ENCODE results near the gene KIAA0408. TPM values are rescaled to one million over a fixed set of nuclear protein-coding genes. Genes with fewer than 3 reads are reported as not detected.
"Not testable (repeated sequence)": the region's sequence is repeated elsewhere in the genome, so short reads cannot be mapped to it uniquely, and the experiment has no call there.

Gene KIAA0408
- polyA plus RNA-seq, 1 donor = 11.2 TPM

DNA sequence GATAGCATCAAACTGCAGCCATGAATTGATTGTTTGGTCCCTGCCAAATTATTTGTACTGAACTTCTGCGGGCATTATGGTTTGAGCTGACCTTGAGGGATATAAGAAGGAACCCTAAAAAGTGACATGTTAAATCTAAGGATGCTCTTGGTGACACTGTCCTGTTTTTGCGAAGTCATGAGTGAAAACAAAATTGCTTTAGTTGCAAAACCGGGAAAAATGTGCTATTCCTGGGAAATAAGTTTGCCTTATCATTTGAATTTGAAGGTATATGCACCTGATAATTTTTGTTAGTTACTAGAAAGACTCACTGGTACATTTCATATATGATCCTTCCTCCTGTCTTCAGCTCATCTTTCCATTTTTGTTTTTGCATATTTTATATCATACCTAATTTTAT lies 7.8 kb downstream of the KIAA0408 start:
- no CpG with 5 or more reads among the region's 3 CpGs for WGBS (ENCODE audit: insufficient coverage, low lambda C conversion rate)

GRCh38 chr6:127447780-127448179 lies 11.4 kb downstream of the KIAA0408 start:
- no peaks in the 10 kb centered on the region for H3K9me3 ChIP-seq (ENCODE audit: control insufficient read depth, low read depth, low read length)
- DNase-seq = no peak
- no peaks in the 10 kb centered on the region for H3K27me3 ChIP-seq (ENCODE audit: control insufficient read depth, insufficient read depth, low read length)
- H3K4me3 ChIP-seq (ENCODE audit: low read length) = no peak overlapping the region
- no peaks in the 10 kb centered on the region for H3K36me3 ChIP-seq (ENCODE audit: control insufficient read depth, insufficient read depth, low read length)
- no peaks in the 10 kb centered on the region for H3K4me1 ChIP-seq (ENCODE audit: control insufficient read depth, insufficient read depth, low read length)
- H3K27ac ChIP-seq (ENCODE audit: low read length) = no peak overlapping the region

More for the DNA sequence above, 7.8 kb downstream of the KIAA0408 start:
- no peak overlapping the region for H3K4me3 ChIP-seq (ENCODE audit: low read length)
- H3K27me3 ChIP-seq (ENCODE audit: control insufficient read depth, insufficient read depth, low read length) = no peaks in the 10 kb centered on the region
- no peaks in the 10 kb centered on the region for H3K9me3 ChIP-seq (ENCODE audit: control insufficient read depth, low read depth, low read length)
- no peak overlapping the region for H3K27ac ChIP-seq (ENCODE audit: low read length)
- no peaks in the 10 kb centered on the region for H3K4me1 ChIP-seq (ENCODE audit: control insufficient read depth, insufficient read depth, low read length)
- H3K36me3 ChIP-seq (ENCODE audit: control insufficient read depth, insufficient read depth, low read length) = no peaks in the 10 kb centered on the region
- no peak for DNase-seq

- Histone ChIP-seq H3K4me1 (ENCODE audit: control insufficient read depth, insufficient read depth, low read length) (no peaks in the 10 kb centered on the region), H3K27me3 (ENCODE audit: control insufficient read depth, insufficient read depth, low read length) (no peaks in the 10 kb centered on the region), H3K4me3 (ENCODE audit: low read length) (no peak overlapping the region), H3K9me3 (ENCODE audit: control insufficient read depth, low read depth, low read length) (no peaks in the 10 kb centered on the region), H3K27ac (ENCODE audit: low read length) (no peak overlapping the region), H3K36me3 (ENCODE audit: control insufficient read depth, insufficient read depth, low read length) (no peaks in the 10 kb centered on the region)
- DNase-seq = no peak
- 88% methylated on average over 1 of the region's 7 CpGs for WGBS (ENCODE audit: insufficient coverage, low lambda C conversion rate)
These were observed 12.8 kb downstream of the KIAA0408 start for GRCh38 chr6:127446356-127446755.

DNA sequence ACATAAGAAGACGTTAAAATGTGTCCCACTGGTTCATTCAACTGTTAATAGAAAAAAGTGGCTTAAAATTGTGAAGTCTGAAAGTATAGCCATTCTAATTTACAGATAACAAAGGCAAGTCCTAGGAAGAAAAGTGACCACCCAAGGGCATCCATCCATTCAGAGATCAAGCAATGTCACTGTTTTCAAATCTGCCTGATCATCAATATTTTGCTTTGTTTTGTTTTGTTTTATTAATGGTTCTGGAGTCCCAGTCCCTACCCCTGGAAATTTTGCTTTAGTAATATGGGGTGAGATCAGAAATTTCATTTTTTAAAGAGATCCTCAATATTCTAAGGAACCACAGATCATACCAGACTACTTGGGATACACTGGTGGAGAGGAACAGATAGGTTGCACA lies 17.3 kb downstream of the KIAA0408 start:
- no peaks in the 10 kb centered on the region for H3K4me1 ChIP-seq (ENCODE audit: control insufficient read depth, insufficient read depth, low read length)
- no peak overlapping the region for H3K4me3 ChIP-seq (ENCODE audit: low read length)
- H3K36me3 ChIP-seq (ENCODE audit: control insufficient read depth, insufficient read depth, low read length) = no peaks in the 10 kb centered on the region
- no peaks in the 10 kb centered on the region for H3K27me3 ChIP-seq (ENCODE audit: control insufficient read depth, insufficient read depth, low read length)
- no peak for DNase-seq
- WGBS (ENCODE audit: insufficient coverage, low lambda C conversion rate) = no CpG with 5 or more reads among the region's 1 CpG
- no peaks in the 10 kb centered on the region for H3K9me3 ChIP-seq (ENCODE audit: control insufficient read depth, low read depth, low read length)
- no peak overlapping the region for H3K27ac ChIP-seq (ENCODE audit: low read length)

- WGBS (ENCODE audit: insufficient coverage, low lambda C conversion rate) = no CpG with 5 or more reads among the region's 2 CpGs
- no peaks in the 10 kb centered on the region for H3K27me3 ChIP-seq (ENCODE audit: control insufficient read depth, insufficient read depth, low read length)
- H3K36me3 ChIP-seq (ENCODE audit: control insufficient read depth, insufficient read depth, low read length) = no peaks in the 10 kb centered on the region
- no peaks in the 10 kb centered on the region for H3K9me3 ChIP-seq (ENCODE audit: control insufficient read depth, low read depth, low read length)
- H3K4me1 ChIP-seq (ENCODE audit: control insufficient read depth, insufficient read depth, low read length) = no peaks in the 10 kb centered on the region
- DNase-seq = no peak
- no peak overlapping the region for H3K4me3 ChIP-seq (ENCODE audit: low read length)
- no peak overlapping the region for H3K27ac ChIP-seq (ENCODE audit: low read length)
These were observed 19.5 kb downstream of the KIAA0408 start for GRCh38 chr6:127439718-127440117.

DNA sequence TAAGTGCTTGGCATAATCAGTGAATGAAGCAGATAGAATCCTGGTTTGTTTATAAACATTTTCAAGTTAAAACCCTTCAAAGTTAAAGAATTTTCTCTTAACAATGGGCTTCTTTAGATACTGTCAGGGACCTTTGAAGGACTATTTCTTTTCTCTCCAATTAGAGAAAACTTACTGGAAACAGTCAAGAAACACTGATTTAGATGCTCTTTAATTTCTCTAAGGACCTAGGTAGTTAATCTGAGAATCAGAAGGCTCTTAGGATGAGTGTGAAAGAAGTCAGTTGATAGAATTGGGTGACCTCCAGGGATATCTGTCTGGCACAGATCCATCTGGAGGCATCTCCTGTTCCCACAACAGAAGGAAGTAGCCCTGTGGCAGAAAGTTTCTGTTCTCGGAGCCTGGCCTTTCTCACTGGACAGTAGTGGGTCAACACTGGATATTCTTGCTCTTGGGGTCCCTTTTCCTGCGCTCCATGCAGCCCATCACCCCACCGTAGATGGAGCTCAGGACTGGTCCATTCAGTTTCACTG lies 22.5 kb downstream of the KIAA0408 start:
- H3K4me1 ChIP-seq (ENCODE audit: control insufficient read depth, insufficient read depth, low read length) = no peaks in the 10 kb centered on the region
- DNase-seq = no peak
- H3K9me3 ChIP-seq (ENCODE audit: control insufficient read depth, low read depth, low read length) = no peaks in the 10 kb centered on the region
- no peak overlapping the region for H3K27ac ChIP-seq (ENCODE audit: low read length)
- H3K27me3 ChIP-seq (ENCODE audit: control insufficient read depth, insufficient read depth, low read length) = no peaks in the 10 kb centered on the region
- no CpG with 5 or more reads among the region's 3 CpGs for WGBS (ENCODE audit: insufficient coverage, low lambda C conversion rate)
- H3K4me3 ChIP-seq (ENCODE audit: low read length) = no peak overlapping the region
- no peaks in the 10 kb centered on the region for H3K36me3 ChIP-seq (ENCODE audit: control insufficient read depth, insufficient read depth, low read length)

- Histone ChIP-seq H3K36me3 (ENCODE audit: control insufficient read depth, insufficient read depth, low read length) (no peaks in the 10 kb centered on the region), H3K4me3 (ENCODE audit: low read length) (no peak overlapping the region), H3K27me3 (ENCODE audit: control insufficient read depth, insufficient read depth, low read length) (no peaks in the 10 kb centered on the region), H3K27ac (ENCODE audit: low read length) (no peak overlapping the region), H3K4me1 (ENCODE audit: control insufficient read depth, insufficient read depth, low read length) (no peaks in the 10 kb centered on the region), H3K9me3 (ENCODE audit: control insufficient read depth, low read depth, low read length) (no peaks in the 10 kb centered on the region)
- no peak for DNase-seq
- WGBS (ENCODE audit: insufficient coverage, low lambda C conversion rate) = 78% methylated on average over 2 of the region's 7 CpGs
These were observed 23.5 kb downstream of the KIAA0408 start for GRCh38 chr6:127435626-127436220.

- Histone ChIP-seq H3K27me3 (ENCODE audit: control insufficient read depth, insufficient read depth, low read length) (no peaks in the 10 kb centered on the region), H3K27ac (ENCODE audit: low read length) (no peak overlapping the region), H3K9me3 (ENCODE audit: control insufficient read depth, low read depth, low read length) (no peaks in the 10 kb centered on the region), H3K4me1 (ENCODE audit: control insufficient read depth, insufficient read depth, low read length) (no peaks in the 10 kb centered on the region), H3K4me3 (ENCODE audit: low read length) (no peak overlapping the region), H3K36me3 (ENCODE audit: control insufficient read depth, insufficient read depth, low read length) (no peaks in the 10 kb centered on the region)
- DNase-seq = no peak
These were observed 24.5 kb downstream of the KIAA0408 start for GRCh38 chr6:127434651-127435050.

- not testable (repeated sequence) for H3K36me3 ChIP-seq (ENCODE audit: control insufficient read depth, insufficient read depth, low read length)
These were observed 30.6 kb downstream of the KIAA0408 start for GRCh38 chr6:127428562-127428961.

GRCh38 chr6:127423921-127424320 lies 35.3 kb downstream of the KIAA0408 start:
- no peak for DNase-seq
- Histone ChIP-seq H3K27me3 (ENCODE audit: control insufficient read depth, insufficient read depth, low read length) (no peaks in the 10 kb centered on the region), H3K9me3 (ENCODE audit: control insufficient read depth, low read depth, low read length) (no peaks in the 10 kb centered on the region), H3K4me3 (ENCODE audit: low read length) (no peak overlapping the region), H3K4me1 (ENCODE audit: control insufficient read depth, insufficient read depth, low read length) (no peaks in the 10 kb centered on the region), H3K36me3 (ENCODE audit: control insufficient read depth, insufficient read depth, low read length) (no peaks in the 10 kb centered on the region), H3K27ac (ENCODE audit: low read length) (no peak overlapping the region)
- no CpG with 5 or more reads among the region's 2 CpGs for WGBS (ENCODE audit: insufficient coverage, low lambda C conversion rate)

More at GRCh38 chr6:127428562-127428961, 30.6 kb downstream of the KIAA0408 start:
- WGBS (ENCODE audit: insufficient coverage, low lambda C conversion rate) = no CpG with 5 or more reads among the region's 9 CpGs
- not testable (repeated sequence) for H3K4me3 ChIP-seq (ENCODE audit: low read length); H3K4me1 ChIP-seq (ENCODE audit: control insufficient read depth, insufficient read depth, low read length); H3K9me3 ChIP-seq (ENCODE audit: control insufficient read depth, low read depth, low read length); DNase-seq; H3K27ac ChIP-seq (ENCODE audit: low read length); H3K27me3 ChIP-seq (ENCODE audit: control insufficient read depth, insufficient read depth, low read length)

DNA sequence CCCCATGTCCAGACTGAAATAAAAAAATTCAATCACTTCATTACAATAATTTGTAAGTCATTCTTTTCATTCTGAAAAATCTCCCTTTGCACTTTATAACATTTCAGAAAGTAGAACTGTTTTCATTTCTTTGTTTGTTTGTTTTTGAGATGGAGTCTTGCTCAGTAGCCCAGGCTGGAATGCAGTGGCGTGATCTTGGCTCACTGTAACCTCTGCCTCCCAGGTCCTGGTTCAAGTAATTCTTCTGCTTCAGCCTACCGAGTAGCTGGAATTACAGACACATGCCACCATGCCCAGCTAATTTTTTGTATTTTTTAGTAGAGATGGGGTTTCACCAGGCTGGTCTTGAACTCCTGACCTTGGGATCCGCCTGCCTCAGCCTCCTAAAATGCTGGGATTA lies 38.0 kb downstream of the KIAA0408 start:
- no CpG with 5 or more reads among the region's 3 CpGs for WGBS (ENCODE audit: insufficient coverage, low lambda C conversion rate)
- not testable (repeated sequence) for H3K27ac ChIP-seq (ENCODE audit: low read length); H3K4me3 ChIP-seq (ENCODE audit: low read length); H3K36me3 ChIP-seq (ENCODE audit: control insufficient read depth, insufficient read depth, low read length); H3K9me3 ChIP-seq (ENCODE audit: control insufficient read depth, low read depth, low read length); DNase-seq; H3K4me1 ChIP-seq (ENCODE audit: control insufficient read depth, insufficient read depth, low read length); H3K27me3 ChIP-seq (ENCODE audit: control insufficient read depth, insufficient read depth, low read length)

All from large intestine (tissue), 3 donors.